ENCODE measurements around the gene PLOD3.

- TF ChIP-seq POLR2AphosphoS5 (IDR thresholded peaks at IDR 0.05; ENCODE audit: low read depth, low read length): no peak
- TF ChIP-seq, protein P1, sequence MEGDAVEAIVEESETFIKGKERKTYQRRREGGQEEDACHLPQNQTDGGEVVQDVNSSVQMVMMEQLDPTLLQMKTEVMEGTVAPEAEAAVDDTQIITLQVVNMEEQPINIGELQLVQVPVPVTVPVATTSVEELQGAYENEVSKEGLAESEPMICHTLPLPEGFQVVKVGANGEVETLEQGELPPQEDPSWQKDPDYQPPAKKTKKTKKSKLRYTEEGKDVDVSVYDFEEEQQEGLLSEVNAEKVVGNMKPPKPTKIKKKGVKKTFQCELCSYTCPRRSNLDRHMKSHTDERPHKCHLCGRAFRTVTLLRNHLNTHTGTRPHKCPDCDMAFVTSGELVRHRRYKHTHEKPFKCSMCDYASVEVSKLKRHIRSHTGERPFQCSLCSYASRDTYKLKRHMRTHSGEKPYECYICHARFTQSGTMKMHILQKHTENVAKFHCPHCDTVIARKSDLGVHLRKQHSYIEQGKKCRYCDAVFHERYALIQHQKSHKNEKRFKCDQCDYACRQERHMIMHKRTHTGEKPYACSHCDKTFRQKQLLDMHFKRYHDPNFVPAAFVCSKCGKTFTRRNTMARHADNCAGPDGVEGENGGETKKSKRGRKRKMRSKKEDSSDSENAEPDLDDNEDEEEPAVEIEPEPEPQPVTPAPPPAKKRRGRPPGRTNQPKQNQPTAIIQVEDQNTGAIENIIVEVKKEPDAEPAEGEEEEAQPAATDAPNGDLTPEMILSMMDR (IDR thresholded peaks at IDR 0.05 in 2 of 3, conservative IDR thresholded peaks at IDR 0.05 in 1 of 3; ENCODE audit: borderline replicate concordance in 1 of 3, insufficient read depth in 1 of 3, low read depth in 2 of 3, low read length in 2 of 3): no peak
- no peak for TF ChIP-seq EZH2phosphoT487 (IDR thresholded peaks at IDR 0.05; ENCODE audit: borderline replicate concordance)
- no peak for TF ChIP-seq POLR2A (IDR thresholded peaks at IDR 0.05; ENCODE audit: borderline replicate concordance, extremely low read depth, insufficient read depth, insufficient read length)
- TF ChIP-seq EZH2 (IDR thresholded peaks at IDR 0.05): no peak
- no peak for TF ChIP-seq YY1 (IDR thresholded peaks at IDR 0.05; ENCODE audit: extremely low read depth, insufficient replicate concordance, low read depth, low read length)
- TF ChIP-seq RAD21 (IDR thresholded peaks at IDR 0.05; ENCODE audit: low read depth): no peak
- TF ChIP-seq REST (IDR thresholded peaks at IDR 0.05; ENCODE audit: low read depth): no peak
Measured at GRCh38 chr7:101200504-101200861, 16.9 kb downstream of the PLOD3 start.

All from HCT116 (cell line).